IPS-18a (cell line): ENCODE data around the gene POLR1A.

ENCODE experiments used
- H3K27ac ChIP-seq: one replicate; pipeline ENCODE4 v1.5.1; 2013; ENCODE audit warnings: low read length
- H3K27me3 ChIP-seq: one replicate; pipeline ENCODE4 v1.6.1; 2013; ENCODE audit warnings: mild to moderate bottlenecking, low read length; ENCODE audit not compliant: control insufficient read depth, insufficient read depth
- H3K36me3 ChIP-seq: one replicate; pipeline ENCODE4 v1.6.1; 2013; ENCODE audit warnings: low read depth, low read length; ENCODE audit not compliant: control insufficient read depth
- H3K4me1 ChIP-seq: one replicate; pipeline ENCODE4 v1.6.1; 2013; ENCODE audit warnings: low read depth, low read length; ENCODE audit not compliant: control insufficient read depth
- H3K4me3 ChIP-seq: one replicate; pipeline ENCODE4 v1.5.1; 2013; ENCODE audit warnings: low read length
- H3K9ac ChIP-seq: one replicate; pipeline ENCODE4 v1.6.1; 2013; ENCODE audit warnings: mild to moderate bottlenecking, low read length, moderate library complexity
- H3K9me3 ChIP-seq: one replicate; pipeline ENCODE4 v1.6.1; 2013; ENCODE audit warnings: low read depth, low read length; ENCODE audit not compliant: control insufficient read depth

The POLR1A gene

GRCh38 chr2:86054535-86055082 is 51.1 kb downstream of the POLR1A start:
- Histone ChIP-seq H3K36me3 (peaks cover 55% of the 10 kb centered on the region), H3K4me1 (no peaks in the 10 kb centered on the region), H3K9me3 (no peaks in the 10 kb centered on the region)

GRCh38 chr2:86053166-86053565 is 52.5 kb downstream of the POLR1A start:
- no peak overlapping the region for H3K4me3 ChIP-seq

More at GRCh38 chr2:86054535-86055082, 51.1 kb downstream of the POLR1A start:
- Histone ChIP-seq H3K4me3 (no peak overlapping the region), H3K27ac (no peak overlapping the region), H3K9ac (no peak overlapping the region), H3K27me3 (no peaks in the 10 kb centered on the region)

GRCh38 chr2:86052676-86053075 is 53.0 kb downstream of the POLR1A start:
- Histone ChIP-seq H3K36me3 (peaks cover 69% of the 10 kb centered on the region), H3K9ac (no peak overlapping the region), H3K27ac (no peak overlapping the region), H3K4me1 (no peaks in the 10 kb centered on the region), H3K4me3 (no peak overlapping the region), H3K27me3 (no peaks in the 10 kb centered on the region), H3K9me3 (no peaks in the 10 kb centered on the region)

More at GRCh38 chr2:86053166-86053565, 52.5 kb downstream of the POLR1A start:
- no peak overlapping the region for H3K27ac ChIP-seq
- H3K36me3 ChIP-seq, result peaks cover 65% of the 10 kb centered on the region
- no peaks in the 10 kb centered on the region for H3K4me1 ChIP-seq
- H3K9ac ChIP-seq, result no peak overlapping the region
- no peaks in the 10 kb centered on the region for H3K9me3 ChIP-seq
- no peaks in the 10 kb centered on the region for H3K27me3 ChIP-seq

GRCh38 chr2:86052265-86052664 is 53.4 kb downstream of the POLR1A start:
- peaks cover 73% of the 10 kb centered on the region for H3K36me3 ChIP-seq
- H3K9ac ChIP-seq, result no peak overlapping the region
- no peaks in the 10 kb centered on the region for H3K9me3 ChIP-seq
- H3K27me3 ChIP-seq, result no peaks in the 10 kb centered on the region
- H3K4me1 ChIP-seq, result no peaks in the 10 kb centered on the region
- no peak overlapping the region for H3K27ac ChIP-seq
- H3K4me3 ChIP-seq, result no peak overlapping the region

- Histone ChIP-seq H3K4me1 (no peaks in the 10 kb centered on the region), H3K9ac (no peak overlapping the region), H3K9me3 (no peaks in the 10 kb centered on the region), H3K4me3 (no peak overlapping the region), H3K27me3 (no peaks in the 10 kb centered on the region), H3K36me3 (peaks cover 84% of the 10 kb centered on the region), H3K27ac (no peak overlapping the region)
Observed at GRCh38 chr2:86050301-86050700, 55.4 kb downstream of the POLR1A start.

GRCh38 chr2:86049529-86049928 is 56.2 kb downstream of the POLR1A start:
- no peak overlapping the region for H3K27ac ChIP-seq
- no peaks in the 10 kb centered on the region for H3K9me3 ChIP-seq
- H3K4me1 ChIP-seq, result no peaks in the 10 kb centered on the region
- H3K36me3 ChIP-seq, result peaks cover 89% of the 10 kb centered on the region
- H3K4me3 ChIP-seq, result no peak overlapping the region
- H3K27me3 ChIP-seq, result no peaks in the 10 kb centered on the region
- H3K9ac ChIP-seq, result no peak overlapping the region

GRCh38 chr2:86048888-86049287 is 56.8 kb downstream of the POLR1A start:
- Histone ChIP-seq H3K27ac (no peak overlapping the region), H3K9me3 (no peaks in the 10 kb centered on the region), H3K27me3 (no peaks in the 10 kb centered on the region), H3K36me3 (peaks cover 90% of the 10 kb centered on the region), H3K4me3 (no peak overlapping the region), H3K9ac (no peak overlapping the region), H3K4me1 (no peaks in the 10 kb centered on the region)

GRCh38 chr2:86048383-86048701 is 57.3 kb downstream of the POLR1A start:
- no peak overlapping the region for H3K9ac ChIP-seq
- H3K4me3 ChIP-seq, result no peak overlapping the region
- H3K27ac ChIP-seq, result no peak overlapping the region
- H3K9me3 ChIP-seq, result no peaks in the 10 kb centered on the region
- no peaks in the 10 kb centered on the region for H3K4me1 ChIP-seq
- peaks cover 90% of the 10 kb centered on the region for H3K36me3 ChIP-seq
- no peaks in the 10 kb centered on the region for H3K27me3 ChIP-seq

- Histone ChIP-seq H3K9me3 (no peaks in the 10 kb centered on the region), H3K27me3 (no peaks in the 10 kb centered on the region), H3K27ac (no peak overlapping the region), H3K9ac (no peak overlapping the region), H3K4me3 (no peak overlapping the region), H3K36me3 (peaks cover 90% of the 10 kb centered on the region), H3K4me1 (no peaks in the 10 kb centered on the region)
Observed at GRCh38 chr2:86047575-86048382, 57.9 kb downstream of the POLR1A start.

GRCh38 chr2:86045541-86045940 is 60.1 kb downstream of the POLR1A start:
- H3K27ac ChIP-seq, result no peak overlapping the region
- no peak overlapping the region for H3K4me3 ChIP-seq
- H3K9me3 ChIP-seq, result no peaks in the 10 kb centered on the region
- no peaks in the 10 kb centered on the region for H3K27me3 ChIP-seq
- peaks cover 89% of the 10 kb centered on the region for H3K36me3 ChIP-seq
- H3K9ac ChIP-seq, result no peak overlapping the region
- no peaks in the 10 kb centered on the region for H3K4me1 ChIP-seq

GRCh38 chr2:86044614-86045013 is 61.1 kb downstream of the POLR1A start:
- Histone ChIP-seq H3K4me3 (no peak overlapping the region), H3K9ac (no peak overlapping the region), H3K9me3 (no peaks in the 10 kb centered on the region), H3K27ac (no peak overlapping the region), H3K4me1 (no peaks in the 10 kb centered on the region), H3K36me3 (peaks cover 93% of the 10 kb centered on the region), H3K27me3 (no peaks in the 10 kb centered on the region)

GRCh38 chr2:86044045-86044444 is 61.6 kb downstream of the POLR1A start:
- H3K9ac ChIP-seq, result no peak overlapping the region
- H3K4me1 ChIP-seq, result no peaks in the 10 kb centered on the region
- H3K27me3 ChIP-seq, result no peaks in the 10 kb centered on the region
- no peaks in the 10 kb centered on the region for H3K9me3 ChIP-seq
- no peak overlapping the region for H3K27ac ChIP-seq
- no peak overlapping the region for H3K4me3 ChIP-seq
- H3K36me3 ChIP-seq, result peaks cover 93% of the 10 kb centered on the region
